ENCODE results near the gene ANKRD63.
A peak's percentile ranks its signal among the peaks of the same experiment; 100 is the strongest.

ANKRD63 gene

GRCh38 chr15:40328751-40329150 is 45.9 kb upstream of the ANKRD63 start:
- H3K4me3 ChIP-seq, result peak overlapping the region; percentile 98
- TF ChIP-seq, protein P1, sequence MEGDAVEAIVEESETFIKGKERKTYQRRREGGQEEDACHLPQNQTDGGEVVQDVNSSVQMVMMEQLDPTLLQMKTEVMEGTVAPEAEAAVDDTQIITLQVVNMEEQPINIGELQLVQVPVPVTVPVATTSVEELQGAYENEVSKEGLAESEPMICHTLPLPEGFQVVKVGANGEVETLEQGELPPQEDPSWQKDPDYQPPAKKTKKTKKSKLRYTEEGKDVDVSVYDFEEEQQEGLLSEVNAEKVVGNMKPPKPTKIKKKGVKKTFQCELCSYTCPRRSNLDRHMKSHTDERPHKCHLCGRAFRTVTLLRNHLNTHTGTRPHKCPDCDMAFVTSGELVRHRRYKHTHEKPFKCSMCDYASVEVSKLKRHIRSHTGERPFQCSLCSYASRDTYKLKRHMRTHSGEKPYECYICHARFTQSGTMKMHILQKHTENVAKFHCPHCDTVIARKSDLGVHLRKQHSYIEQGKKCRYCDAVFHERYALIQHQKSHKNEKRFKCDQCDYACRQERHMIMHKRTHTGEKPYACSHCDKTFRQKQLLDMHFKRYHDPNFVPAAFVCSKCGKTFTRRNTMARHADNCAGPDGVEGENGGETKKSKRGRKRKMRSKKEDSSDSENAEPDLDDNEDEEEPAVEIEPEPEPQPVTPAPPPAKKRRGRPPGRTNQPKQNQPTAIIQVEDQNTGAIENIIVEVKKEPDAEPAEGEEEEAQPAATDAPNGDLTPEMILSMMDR (IDR thresholded peaks at IDR 0.05), result no peak
- peak overlapping the region; percentile 95 to 98 for H3K27ac ChIP-seq
- no peak for DNase-seq (ENCODE audit: low spot score)

- no peak for DNase-seq (ENCODE audit: low spot score)
- TF ChIP-seq, protein P1 (IDR thresholded peaks at IDR 0.05), result no peak
- Histone ChIP-seq H3K4me3 (peak overlapping the region; percentile 98), H3K27ac (peak overlapping the region; percentile 95 to 98)
Observed at GRCh38 chr15:40328176-40328575, 45.3 kb upstream of the ANKRD63 start.

GRCh38 chr15:40327457-40327856 is 44.6 kb upstream of the ANKRD63 start:
- Histone ChIP-seq H3K4me3 (peak overlapping the region; percentile 98), H3K27ac (peak overlapping the region; percentile 95 to 98)
- DNase-seq (ENCODE audit: low spot score), result no peak

DNA sequence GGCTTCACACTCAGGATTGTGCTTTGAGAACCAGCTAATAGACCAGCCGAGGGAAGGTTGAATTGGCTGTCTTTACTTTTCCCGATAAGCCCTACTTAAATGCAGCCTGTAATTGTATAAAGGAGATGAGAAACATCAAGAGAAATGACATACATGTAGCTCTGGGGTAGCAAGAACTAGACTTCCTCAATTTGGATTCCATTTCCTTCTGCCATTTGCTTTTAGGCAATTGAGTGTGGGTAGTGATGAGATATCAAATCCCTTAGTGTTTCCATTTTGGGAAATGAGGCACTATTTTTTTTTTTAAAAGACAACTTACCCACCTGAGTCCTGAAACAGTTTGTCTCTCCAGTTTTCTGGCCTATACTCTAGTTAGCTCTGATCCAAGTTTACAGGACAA is 42.8 kb upstream of the ANKRD63 start:
- peak overlapping the region; percentile 95 to 98 for H3K27ac ChIP-seq
- TF ChIP-seq, protein P1 (IDR thresholded peaks at IDR 0.05), result no peak
- no peak for DNase-seq (ENCODE audit: low spot score)
- peak overlapping the region; percentile 98 for H3K4me3 ChIP-seq

More at GRCh38 chr15:40327457-40327856, 44.6 kb upstream of the ANKRD63 start:
- TF ChIP-seq, protein P1 (IDR thresholded peaks at IDR 0.05), result no peak

- Histone ChIP-seq H3K27ac (peak overlapping the region; percentile 95 to 98), H3K4me3 (peak overlapping the region; percentile 98)
- no peak for DNase-seq (ENCODE audit: low spot score)
- TF ChIP-seq, protein P1 (IDR thresholded peaks at IDR 0.05), result no peak
Observed at GRCh38 chr15:40325188-40325587, 42.3 kb upstream of the ANKRD63 start.

DNA sequence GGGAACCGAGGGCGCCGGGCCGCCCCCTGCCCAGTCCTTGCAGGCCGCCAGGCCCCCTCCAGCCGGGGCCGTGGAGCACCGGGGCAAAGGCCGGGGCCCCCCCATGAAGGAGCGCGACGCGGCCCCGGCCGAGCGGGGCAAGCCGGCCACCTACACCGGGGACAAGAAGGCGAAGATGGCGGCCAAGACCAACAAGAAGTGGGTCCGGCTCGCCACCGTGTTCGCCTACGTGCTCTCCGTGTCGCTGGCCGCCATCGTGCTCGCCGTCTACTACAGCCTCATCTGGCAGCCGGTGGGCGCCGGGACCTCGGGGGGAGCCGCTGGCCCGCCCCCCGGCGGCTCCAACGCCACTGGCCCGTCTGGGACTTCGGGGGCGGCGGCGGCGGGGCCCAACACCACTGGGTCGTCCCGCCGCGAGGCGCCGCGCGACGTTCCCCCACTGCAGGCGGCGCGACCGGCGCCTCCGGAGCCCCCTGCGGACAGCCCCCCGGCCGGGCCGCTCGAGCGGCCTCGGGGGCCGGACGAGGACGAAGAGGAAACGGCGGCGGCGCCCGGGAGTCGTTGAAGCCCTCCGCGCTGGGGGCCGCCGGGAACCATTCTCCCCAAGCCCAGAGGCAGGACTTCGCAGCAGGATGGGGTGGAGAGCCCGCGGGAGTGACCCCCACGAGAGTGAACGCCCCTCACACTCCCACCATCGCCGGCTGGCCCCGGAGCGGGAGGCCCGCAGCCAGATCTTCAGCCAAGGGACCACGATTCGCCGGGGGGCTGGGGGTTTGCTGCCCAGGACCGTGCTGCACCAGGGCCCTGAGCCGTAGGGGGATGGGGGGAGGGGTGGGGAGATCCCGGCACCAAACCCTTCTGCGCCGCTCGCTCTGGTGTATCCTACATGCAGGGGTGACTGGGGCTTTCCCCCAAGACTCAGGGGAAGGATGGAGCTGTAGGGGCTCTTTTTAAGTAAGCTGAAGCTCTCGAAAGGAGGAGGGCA is 41.4 kb upstream of the ANKRD63 start:
- Histone ChIP-seq H3K4me3 (peak overlapping the region; percentile 98), H3K27ac (peak overlapping the region; percentile 95 to 98)
- TF ChIP-seq, protein P1 (IDR thresholded peaks at IDR 0.05), result no peak
- no peak for DNase-seq (ENCODE audit: low spot score)

All from coronary artery (tissue), 2 donors.